ENCODE results near the gene APBB2.
"Not testable (repeated sequence)": the region's sequence is repeated elsewhere in the genome, so short reads cannot be mapped to it uniquely, and the experiment has no call there.

APBB2 gene

GRCh38 chr4:41060352-41061334, 153.7 kb downstream of the APBB2 start:
- DNase-seq (ENCODE audit: low read depth): no peak

- not testable (repeated sequence) for DNase-seq (ENCODE audit: low read depth)
These were observed 154.9 kb downstream of the APBB2 start for GRCh38 chr4:41059411-41059810.

- no peak for DNase-seq (ENCODE audit: low read depth)
These were observed 155.9 kb downstream of the APBB2 start for GRCh38 chr4:41058426-41058825.

GRCh38 chr4:41057467-41057866, 156.9 kb downstream of the APBB2 start:
- DNase-seq (ENCODE audit: low read depth): peak; percentile 65

DNA sequence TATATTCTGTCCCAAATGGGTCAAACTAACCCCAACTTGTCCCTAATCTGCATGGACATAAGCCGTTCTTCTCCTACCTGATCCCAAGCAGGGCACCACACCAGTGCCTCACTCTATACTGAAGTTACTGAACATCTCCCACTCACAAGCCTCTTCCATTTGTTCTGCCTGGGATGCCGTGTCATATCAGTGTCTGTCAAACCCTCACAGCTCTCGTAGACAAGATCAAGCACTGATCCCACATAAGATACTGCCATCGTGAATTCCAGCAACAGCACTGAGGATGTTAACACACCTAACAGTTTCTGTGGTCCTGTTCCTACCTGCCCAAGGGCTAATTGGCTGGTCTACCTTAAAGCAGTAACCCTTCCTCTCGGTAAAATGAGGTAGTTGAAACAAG, 162.1 kb downstream of the APBB2 start:
- DNase-seq (ENCODE audit: low read depth): no peak

DNA sequence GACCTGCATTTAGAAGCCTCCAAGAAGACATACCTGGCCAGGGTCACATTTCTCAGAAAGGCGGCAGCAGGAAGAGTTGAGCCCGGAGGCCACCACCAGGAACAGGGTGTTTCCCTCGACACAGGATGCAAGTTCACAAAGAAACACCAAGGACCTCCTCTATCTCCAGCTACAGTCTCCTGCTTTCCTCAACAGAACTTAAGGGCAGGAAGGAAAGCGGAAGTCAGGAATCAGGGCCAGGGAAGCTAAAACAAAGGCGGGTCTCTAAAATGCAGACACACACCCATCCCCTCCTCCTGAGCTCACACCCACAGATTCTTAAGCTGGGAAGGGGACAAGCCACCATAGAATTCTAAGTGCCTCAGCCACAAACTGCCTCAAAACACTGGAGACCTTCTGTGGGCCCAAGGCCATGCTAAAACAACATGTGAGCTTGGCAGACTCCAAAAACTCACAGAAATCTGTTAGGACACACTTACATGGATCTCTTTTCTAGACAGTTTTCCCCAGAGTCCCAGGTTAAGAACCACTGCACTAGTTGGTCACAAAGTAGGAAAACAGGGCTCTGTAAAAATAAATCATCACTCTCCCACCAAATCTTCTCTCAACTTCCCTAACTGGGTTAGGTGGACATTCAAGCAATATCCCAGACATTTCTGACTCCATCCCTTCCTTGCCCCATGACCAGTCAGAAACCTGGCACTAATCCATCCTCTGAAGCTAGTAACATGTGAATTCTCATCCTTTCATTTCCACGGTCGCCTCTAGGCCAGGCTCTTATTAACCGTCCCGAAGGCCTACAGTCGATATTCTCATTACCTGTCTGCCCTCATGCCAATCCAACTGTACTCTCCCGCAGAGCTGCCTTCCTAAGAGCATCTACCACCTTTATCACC, 163.2 kb downstream of the APBB2 start:
- DNase-seq (ENCODE audit: low read depth): no peak

GRCh38 chr4:41050116-41050515, 164.2 kb downstream of the APBB2 start:
- DNase-seq (ENCODE audit: low read depth): no peak

- not testable (repeated sequence) for DNase-seq (ENCODE audit: low read depth)
These were observed 165.2 kb downstream of the APBB2 start for GRCh38 chr4:41049176-41049575.

DNA sequence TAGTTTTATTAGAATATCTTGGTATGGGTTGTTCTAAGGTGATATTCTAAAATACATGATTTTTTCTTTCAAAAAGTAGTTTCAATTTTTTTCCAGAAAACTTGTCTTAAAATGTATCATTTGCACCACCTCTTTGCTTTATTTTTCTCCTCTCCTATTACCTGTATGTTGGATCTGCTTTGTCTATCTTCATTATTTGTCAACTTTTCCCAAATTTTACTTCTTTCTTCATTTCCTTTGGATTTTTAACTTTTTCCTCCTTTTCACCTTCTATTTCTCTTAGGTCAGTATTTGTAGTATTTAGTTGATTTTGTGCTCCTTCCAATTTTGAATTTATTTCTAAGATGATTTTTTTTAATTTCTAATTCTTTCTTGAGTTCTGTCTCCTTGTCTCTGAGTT, 169.6 kb downstream of the APBB2 start:
- no peak for DNase-seq (ENCODE audit: low read depth)

DNA sequence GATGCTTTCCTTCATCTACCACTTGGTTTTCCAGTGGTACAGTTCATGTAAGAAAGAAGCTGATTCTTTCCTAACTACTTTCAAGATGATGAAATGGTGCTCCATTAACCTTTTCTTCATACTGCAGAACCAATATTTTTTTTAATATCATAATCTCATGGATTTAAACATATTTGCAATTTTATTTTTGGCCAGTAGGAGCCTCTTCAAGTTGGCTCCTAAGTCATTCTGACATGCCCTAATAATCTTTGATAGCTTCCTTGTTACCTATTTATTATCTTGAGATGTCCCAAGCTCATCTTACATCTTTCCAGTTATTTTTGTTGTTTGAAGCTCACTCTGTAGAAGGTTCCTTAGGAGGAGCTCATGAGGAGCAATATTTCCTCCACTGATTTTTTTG, 170.2 kb downstream of the APBB2 start:
- DNase-seq (ENCODE audit: low read depth): no peak

DNA sequence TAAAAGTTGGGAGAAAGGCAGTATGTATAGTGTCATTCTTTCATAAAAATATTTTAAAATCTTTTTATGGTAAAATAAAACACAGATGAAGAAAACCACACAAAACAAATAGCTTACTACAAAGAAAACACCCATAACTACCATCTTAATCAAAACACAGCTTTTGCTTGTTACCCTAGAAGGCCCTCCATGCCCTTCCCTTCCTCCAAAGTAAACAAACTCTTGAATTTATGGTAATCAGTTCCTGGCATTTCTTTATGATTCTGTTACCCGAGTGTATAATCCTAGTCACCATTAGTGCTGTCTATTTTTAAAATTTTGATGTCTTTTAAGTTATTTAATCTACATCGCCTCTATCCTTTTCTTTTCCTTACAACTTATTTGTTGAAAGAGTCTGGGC, 170.9 kb downstream of the APBB2 start:
- DNase-seq (ENCODE audit: low read depth): no peak

DNA sequence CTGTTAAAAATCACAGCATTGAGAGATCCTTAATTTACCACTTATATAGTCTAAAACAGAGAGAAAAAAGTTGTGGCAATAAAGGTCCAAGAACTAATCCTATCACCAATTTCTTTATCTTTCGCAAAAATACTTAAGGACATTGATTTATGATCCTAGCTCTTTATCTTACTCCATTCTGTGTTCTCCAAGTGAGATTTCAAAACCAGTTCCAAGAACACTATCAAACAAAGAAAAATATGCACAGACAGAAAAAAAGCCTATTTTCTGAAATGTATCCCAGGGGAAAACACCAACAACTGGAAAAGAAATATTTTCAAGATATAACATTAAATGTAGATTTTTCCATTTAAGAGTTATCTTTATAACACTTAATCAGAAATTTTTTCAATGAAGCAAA, 172.8 kb downstream of the APBB2 start:
- no peak for DNase-seq (ENCODE audit: low read depth)

GRCh38 chr4:41039317-41039716, 175.0 kb downstream of the APBB2 start:
- no peak for DNase-seq (ENCODE audit: low read depth)

- no peak for DNase-seq (ENCODE audit: low read depth)
These were observed 176.0 kb downstream of the APBB2 start for GRCh38 chr4:41038304-41038703.

- DNase-seq (ENCODE audit: low read depth): no peak
These were observed 185.2 kb downstream of the APBB2 start for GRCh38 chr4:41029098-41029497.

DNA sequence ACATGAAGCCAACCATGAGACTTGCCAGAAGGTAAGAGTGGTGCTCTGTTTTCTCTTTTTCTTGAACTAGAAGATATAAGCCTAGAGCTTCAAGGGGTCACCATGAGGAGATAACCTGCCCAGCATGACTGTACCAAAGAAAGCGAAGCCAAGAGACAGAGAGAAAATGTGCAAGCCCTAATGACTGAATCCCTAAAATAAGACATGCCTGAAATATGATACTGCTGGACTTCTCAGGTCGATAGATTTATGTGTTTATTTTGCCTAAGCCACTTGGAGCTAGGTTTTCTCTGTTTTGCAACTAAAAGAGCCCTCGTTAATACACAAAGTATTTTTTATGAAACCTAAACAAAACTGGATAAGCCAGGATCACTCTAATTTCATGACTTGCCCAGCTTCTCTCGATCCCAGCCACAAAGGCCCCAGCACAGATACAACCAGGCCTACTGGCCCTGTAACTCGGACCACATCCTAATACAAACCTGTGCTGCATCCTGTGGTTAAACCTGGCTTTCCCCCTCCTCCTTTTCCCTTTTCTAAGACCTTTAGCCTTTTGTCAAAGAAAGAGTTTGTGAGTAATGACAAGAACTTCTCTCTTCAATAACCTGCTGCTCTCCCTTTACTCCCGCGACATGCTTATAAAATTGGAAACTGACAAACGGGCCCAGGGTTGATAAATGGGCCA, 185.8 kb downstream of the APBB2 start:
- peak; percentile 24 for DNase-seq (ENCODE audit: low read depth)

- no peak for DNase-seq (ENCODE audit: low read depth)
These were observed 187.4 kb downstream of the APBB2 start for GRCh38 chr4:41026971-41027370.

- DNase-seq (ENCODE audit: low read depth): no peak
These were observed 188.5 kb downstream of the APBB2 start for GRCh38 chr4:41025824-41026223.

DNA sequence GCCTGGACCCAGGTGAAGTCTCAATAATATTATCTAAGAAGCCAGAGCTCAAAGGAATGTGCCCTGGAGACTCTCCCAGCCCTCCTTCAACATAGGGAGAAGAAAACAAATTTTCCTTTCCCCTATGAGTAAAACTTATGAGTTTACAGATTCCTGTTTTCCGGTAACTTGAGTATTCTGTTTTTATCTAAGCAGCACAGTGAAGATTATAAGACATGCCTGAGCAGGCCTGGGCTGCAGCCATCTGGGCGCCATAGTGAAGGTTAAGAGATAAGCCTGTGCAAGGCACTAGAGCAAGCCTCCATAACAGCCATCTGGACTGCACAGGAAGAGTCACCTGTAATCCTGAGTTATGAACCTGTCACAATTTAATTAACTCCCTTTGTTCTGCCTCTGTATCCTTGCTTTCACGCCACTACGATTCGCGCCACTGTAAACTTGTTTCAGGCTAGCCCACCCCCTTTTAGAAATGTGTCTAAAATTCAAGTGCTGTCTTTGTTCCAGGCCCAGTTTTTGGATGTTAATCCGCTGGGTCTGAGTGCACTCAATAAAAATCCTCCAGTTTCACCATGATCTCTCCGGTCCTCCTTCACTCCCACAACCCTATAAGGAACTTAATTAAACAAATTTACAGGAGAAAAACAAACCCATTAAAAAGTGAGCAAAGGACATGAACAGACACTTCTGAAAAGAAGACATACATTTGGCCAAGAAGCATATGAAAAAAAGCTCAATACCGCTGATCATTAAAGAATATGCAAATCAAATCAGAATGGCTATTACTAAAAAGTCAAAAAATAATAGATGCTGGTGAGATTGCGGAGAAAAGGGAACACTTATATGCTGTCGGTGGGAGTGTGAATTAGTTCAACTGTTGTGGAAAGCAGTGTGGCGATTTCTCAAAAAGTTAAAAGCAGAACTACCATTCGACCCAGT, 189.5 kb downstream of the APBB2 start:
- no peak for DNase-seq (ENCODE audit: low read depth)

DNA sequence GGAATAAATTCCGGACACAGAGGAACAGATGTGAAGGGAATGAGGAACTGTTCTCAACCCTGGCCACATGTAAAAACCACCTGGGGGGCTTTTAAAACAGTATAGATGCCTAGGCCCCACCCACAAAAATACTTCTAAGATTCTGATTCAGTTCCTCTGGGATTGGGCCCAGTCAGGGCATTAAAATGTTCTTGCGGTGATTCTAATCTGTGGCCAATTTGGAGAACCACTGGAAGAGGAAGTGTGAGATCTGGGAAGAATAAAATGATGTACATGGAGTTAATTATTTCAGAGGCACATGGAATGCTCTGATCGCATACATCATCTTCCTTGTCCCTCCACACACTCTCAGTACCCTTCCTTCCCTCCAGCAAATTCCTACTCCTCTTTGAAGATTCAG, 192.2 kb downstream of the APBB2 start:
- no peak for DNase-seq (ENCODE audit: low read depth)

- DNase-seq (ENCODE audit: low read depth): no peak
These were observed 199.2 kb downstream of the APBB2 start for GRCh38 chr4:41015016-41015675.

All from GM04504 (cell line).